ENCODE measurements around the gene RNF227. TPM values are rescaled to one million over a fixed set of nuclear protein-coding genes. Genes with fewer than 3 reads are reported as not detected.
"Not testable (repeated sequence)": the region's sequence is repeated elsewhere in the genome, so short reads cannot be mapped to it uniquely, and the experiment has no call there.

Gene RNF227
- total RNA-seq, result 1 to 10 TPM; 3.6 to 3.7 TPM

GRCh38 chr17:7915611-7916384 lies at the start of gene RNF227:
RNF227 (minus strand) TSS chr17:7916289; CDS start chr17:7916195, 94 bp downstream.
- Mint-ChIP-seq H3K27ac (peak within 1 kb of the TSS; percentile 88), H3K36me3 (ENCODE audit: low read depth) (peaks cover 17% of the 10 kb centered on the region), H3K27me3 (no peaks in the 10 kb centered on the region), H3K4me1 (peaks cover 35% of the 10 kb centered on the region), H3K9me3 (no peaks in the 10 kb centered on the region), H3K4me3 (peak within 1 kb of the TSS; percentile 90)
- ChIA-PET POLR2A (interaction anchor here (0.5 to 10.4 kb wide), 21 partner anchors 9 to 344 kb away, joined by 3 to 144 read pairs (median 4); partner anchors contain the start of genes CHD3, CNTROB, KCNAB3 and NAA38), CTCF (interaction anchor here (0.7 to 7.9 kb wide), 15 partner anchors 14 to 144 kb away, joined by 3 to 90 read pairs (median 5); partner anchors contain the start of genes KCNAB3 and NAA38)
- peak; percentile 84 for DNase-seq

- Mint-ChIP-seq H3K4me3 (no peak overlapping the region), H3K27me3 (peaks cover 17% of the 10 kb centered on the region), H3K27ac (no peak overlapping the region), H3K9me3 (no peaks in the 10 kb centered on the region), H3K4me1 (no peaks in the 10 kb centered on the region), H3K36me3 (ENCODE audit: low read depth) (no peaks in the 10 kb centered on the region)
- ChIA-PET POLR2A (no interaction called here), CTCF (interaction anchor here (1.1 to 2.0 kb wide), 2 partner anchors 10 to 29 kb away, joined by 4 to 7 read pairs; no protein-coding TSS in a partner anchor)
- no peak for DNase-seq
Observed at GRCh38 chr17:7961421-7961820, 45.3 kb upstream of the RNF227 start.

- H3K27ac Mint-ChIP-seq, result no peak overlapping the region
- H3K4me1 Mint-ChIP-seq, result peaks cover 7% of the 10 kb centered on the region
- POLR2A ChIA-PET, result no interaction called here
- CTCF ChIA-PET, result no interaction called here
- H3K27me3 Mint-ChIP-seq, result peaks cover 17% of the 10 kb centered on the region
- no peak overlapping the region for H3K4me3 Mint-ChIP-seq
- H3K9me3 Mint-ChIP-seq, result no peaks in the 10 kb centered on the region
- DNase-seq, result no peak
- H3K36me3 Mint-ChIP-seq (ENCODE audit: low read depth), result no peaks in the 10 kb centered on the region
Observed at GRCh38 chr17:7959503-7960253, 43.6 kb upstream of the RNF227 start.

- DNase-seq, result no peak
- ChIA-PET CTCF (interaction anchor here (0.8 to 1.6 kb wide), 3 partner anchors 9 to 24 kb away, joined by 3 to 4 read pairs (median 4); partner anchors contain the start of gene CNTROB), POLR2A (interaction anchor here (0.8 kb wide), 1 partner anchor 24 kb away, joined by 3 read pairs; the partner anchor contains the start of gene CNTROB)
- peaks cover 12% of the 10 kb centered on the region for H3K27me3 Mint-ChIP-seq
- H3K36me3 Mint-ChIP-seq (ENCODE audit: low read depth), result peaks cover 2% of the 10 kb centered on the region
- H3K4me1 Mint-ChIP-seq, result peaks cover 27% of the 10 kb centered on the region
- no peak overlapping the region for H3K4me3 Mint-ChIP-seq
- peak overlapping the region; percentile 45 for H3K27ac Mint-ChIP-seq
- H3K9me3 Mint-ChIP-seq, result no peaks in the 10 kb centered on the region
Observed at GRCh38 chr17:7956228-7956965, 40.3 kb upstream of the RNF227 start.

- peaks cover 10% of the 10 kb centered on the region for H3K27me3 Mint-ChIP-seq
- no peaks in the 10 kb centered on the region for H3K9me3 Mint-ChIP-seq
- H3K4me1 Mint-ChIP-seq, result peaks cover 34% of the 10 kb centered on the region
- ChIA-PET CTCF (interaction anchor here (0.8 to 1.6 kb wide), 3 partner anchors 8 to 23 kb away, joined by 3 to 4 read pairs (median 4); partner anchors contain the start of gene CNTROB), POLR2A (interaction anchor here (0.8 to 5.4 kb wide), 3 partner anchors 7 to 23 kb away, joined by 3 to 50 read pairs (median 3); partner anchors contain the start of genes CNTROB and TRAPPC1)
- H3K4me3 Mint-ChIP-seq, result peak overlapping the region; percentile 24
- peaks cover 4% of the 10 kb centered on the region for H3K36me3 Mint-ChIP-seq (ENCODE audit: low read depth)
- DNase-seq, result no peak
- H3K27ac Mint-ChIP-seq, result peak overlapping the region; percentile 56
Observed at GRCh38 chr17:7955414-7956227, 39.5 kb upstream of the RNF227 start.

- CTCF ChIA-PET, result interaction anchor here (0.6 to 2.1 kb wide), 2 partner anchors 37 to 76 kb away, joined by 3 to 10 read pairs; no protein-coding TSS in a partner anchor
Observed at GRCh38 chr17:7953266-7953665, 37.2 kb upstream of the RNF227 start.

DNA sequence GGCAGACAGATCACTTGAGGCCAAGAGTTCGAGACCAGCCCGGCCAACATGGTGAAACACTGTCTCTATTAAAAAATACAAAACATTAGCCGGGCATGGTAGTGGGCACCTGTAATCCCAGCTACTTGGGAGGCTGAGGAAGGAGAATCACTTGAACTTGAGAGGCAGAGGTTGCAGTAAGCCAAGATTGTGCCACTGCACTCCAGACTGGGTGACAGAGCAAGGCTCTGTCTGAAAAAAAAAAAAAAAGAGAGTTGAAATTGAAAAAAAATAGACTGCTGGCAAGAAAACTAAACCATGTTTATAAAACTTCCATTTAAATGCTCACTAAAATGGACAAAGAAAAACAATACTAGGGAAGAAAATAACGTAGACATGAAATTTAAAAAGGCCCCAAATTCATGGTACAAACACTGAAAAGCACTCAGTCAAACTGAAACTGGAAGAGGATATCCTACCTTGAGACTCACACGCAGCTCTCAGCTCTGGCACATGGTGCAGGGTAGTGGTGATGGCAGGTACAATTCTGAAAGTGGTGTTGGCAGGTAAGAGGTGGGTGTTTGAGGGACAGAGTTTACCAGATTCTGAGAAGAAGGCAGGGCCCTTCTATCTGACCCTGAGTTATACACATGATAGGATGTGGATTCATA lies 35.2 kb upstream of the RNF227 start:
- Mint-ChIP-seq H3K4me3 (peak overlapping the region; percentile 15), H3K27ac (peak overlapping the region; percentile 91), H3K27me3 (no peaks in the 10 kb centered on the region), H3K36me3 (ENCODE audit: low read depth) (peaks cover 45% of the 10 kb centered on the region), H3K9me3 (no peaks in the 10 kb centered on the region), H3K4me1 (peaks cover 47% of the 10 kb centered on the region)
- ChIA-PET POLR2A (interaction anchor here (1.1 to 5.4 kb wide), 5 partner anchors 18 to 38 kb away, joined by 3 to 50 read pairs (median 4); partner anchors contain the start of genes CNTROB and TRAPPC1), CTCF (interaction anchor here (0.7 to 0.9 kb wide), 2 partner anchors 30 to 38 kb away, joined by 3 read pairs; no protein-coding TSS in a partner anchor)
- peak; percentile 67 for DNase-seq

More at GRCh38 chr17:7953266-7953665, 37.2 kb upstream of the RNF227 start:
- not testable (repeated sequence) for H3K27ac Mint-ChIP-seq, H3K9me3 Mint-ChIP-seq, DNase-seq, H3K27me3 Mint-ChIP-seq, H3K4me3 Mint-ChIP-seq
- peaks cover 28% of the 10 kb centered on the region for H3K36me3 Mint-ChIP-seq (ENCODE audit: low read depth)
- POLR2A ChIA-PET, result interaction anchor here (1.6 to 5.4 kb wide), 2 partner anchors 9 to 20 kb away, joined by 4 to 50 read pairs; partner anchors contain the start of genes CNTROB and TRAPPC1
- H3K4me1 Mint-ChIP-seq, result peaks cover 43% of the 10 kb centered on the region

GRCh38 chr17:7950578-7950977 lies 34.5 kb upstream of the RNF227 start:
- no peak overlapping the region for H3K4me3 Mint-ChIP-seq
- peaks cover 52% of the 10 kb centered on the region for H3K36me3 Mint-ChIP-seq (ENCODE audit: low read depth)
- no peaks in the 10 kb centered on the region for H3K9me3 Mint-ChIP-seq
- H3K27me3 Mint-ChIP-seq, result no peaks in the 10 kb centered on the region
- POLR2A ChIA-PET, result interaction anchor here (1.1 to 5.4 kb wide), 2 partner anchors 17 to 24 kb away, joined by 4 to 50 read pairs; partner anchors contain the start of genes CNTROB and TRAPPC1
- H3K4me1 Mint-ChIP-seq, result peaks cover 46% of the 10 kb centered on the region
- DNase-seq, result no peak
- H3K27ac Mint-ChIP-seq, result peak overlapping the region; percentile 55
- CTCF ChIA-PET, result interaction anchor here (0.7 to 0.9 kb wide), 2 partner anchors 30 to 37 kb away, joined by 3 read pairs; no protein-coding TSS in a partner anchor

DNA sequence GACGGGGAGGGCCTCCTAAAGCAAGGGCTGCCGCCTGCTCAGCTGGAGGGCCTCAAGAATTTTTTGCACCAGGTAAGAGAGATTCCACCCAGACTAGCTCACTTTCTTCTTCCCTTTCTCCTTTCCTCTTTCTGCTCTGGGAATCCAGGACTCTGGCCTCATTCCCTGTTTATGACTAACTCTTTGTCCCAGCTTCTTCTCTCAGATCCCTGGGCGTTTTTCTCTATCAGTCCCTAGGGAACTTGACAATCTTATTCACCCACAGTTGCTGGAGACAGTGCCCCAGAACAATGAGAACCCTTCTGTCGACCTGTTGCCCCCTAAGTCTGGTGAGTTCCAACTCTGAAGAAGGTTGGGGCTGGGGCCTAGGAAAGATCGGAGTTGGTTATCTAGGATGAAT lies 31.6 kb upstream of the RNF227 start:
- no peaks in the 10 kb centered on the region for H3K27me3 Mint-ChIP-seq
- peaks cover 75% of the 10 kb centered on the region for H3K36me3 Mint-ChIP-seq (ENCODE audit: low read depth)
- no peaks in the 10 kb centered on the region for H3K9me3 Mint-ChIP-seq
- ChIA-PET POLR2A (interaction anchor here (4.0 kb wide), 1 partner anchor 15 kb away, joined by 26 read pairs; the partner anchor contains the start of genes CNTROB and TRAPPC1), CTCF (interaction anchor here (0.5 to 4.0 kb wide), 5 partner anchors 8 to 260 kb away, joined by 3 to 18 read pairs (median 3); partner anchors contain the start of genes CNTROB, TRAPPC1 and WRAP53)
- peak overlapping the region; percentile 3 for H3K27ac Mint-ChIP-seq
- DNase-seq, result no peak
- no peak overlapping the region for H3K4me3 Mint-ChIP-seq
- peaks cover 32% of the 10 kb centered on the region for H3K4me1 Mint-ChIP-seq

DNA sequence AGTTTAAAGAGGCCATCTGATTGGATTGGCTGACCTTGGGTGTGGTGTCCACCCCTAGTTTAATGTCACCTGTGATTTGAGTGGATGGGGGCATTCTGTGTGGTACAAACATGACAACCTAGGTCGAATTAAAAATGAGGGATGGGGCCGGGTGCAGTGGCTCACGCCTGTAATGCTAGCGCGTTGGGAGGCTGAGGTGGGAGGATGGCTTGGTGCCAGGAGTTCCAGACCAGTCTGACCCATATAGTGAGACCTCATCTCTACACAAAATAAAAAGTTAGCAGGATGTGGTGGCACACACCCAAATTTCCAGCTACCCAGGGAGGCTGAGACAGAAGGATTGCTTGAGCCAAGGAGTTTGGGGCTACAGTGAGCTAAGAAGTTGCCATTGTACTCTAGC lies 30.4 kb upstream of the RNF227 start:
- CTCF ChIA-PET, result interaction anchor here (0.7 to 4.0 kb wide), 3 partner anchors 13 to 18 kb away, joined by 3 to 18 read pairs (median 4); partner anchors contain the start of genes CNTROB and TRAPPC1
- H3K36me3 Mint-ChIP-seq (ENCODE audit: low read depth), result peaks cover 77% of the 10 kb centered on the region
- H3K27ac Mint-ChIP-seq, result no peak overlapping the region

More for the DNA sequence above, 30.4 kb upstream of the RNF227 start:
- Mint-ChIP-seq H3K4me1 (peaks cover 23% of the 10 kb centered on the region), H3K4me3 (no peak overlapping the region), H3K27me3 (no peaks in the 10 kb centered on the region), H3K9me3 (no peaks in the 10 kb centered on the region)
- no peak for DNase-seq
- POLR2A ChIA-PET, result interaction anchor here (4.0 kb wide), 1 partner anchor 14 kb away, joined by 26 read pairs; the partner anchor contains the start of genes CNTROB and TRAPPC1
